HCT116 (cell line): ENCODE results near the gene OR4B1. TPM values are rescaled to one million over a fixed set of nuclear protein-coding genes. Genes with fewer than 3 reads are reported as not detected.

Source experiments
- ATAC-seq: fragments of 200-7000 bp; cut with Tn5 transposase; 2 replicates; pipeline ENCODE4 v1.9.1; 2020; ENCODE audit warnings: mild to moderate bottlenecking, moderate library complexity
- BruUV-seq: library from RNA; stranded (reverse); fragments of 400-500 nt; replicated peaks from 2 replicates; lab custom pipeline; 2021; lab: Mats Ljungman, UMichigan
- CTCF ChIA-PET: fragments of 300-600 bp; sonication (Branson Sonifier 250); formaldehyde crosslinking; loops from one replicate; lab custom pipeline; 2021; ENCODE audit warnings: antibody characterized with exemption; lab: Charles Lee
- POLR2A ChIA-PET: fragments of 300-600, 350-600 bp; sonication (Branson Sonifier 250); formaldehyde crosslinking; loops from one replicate; lab custom pipeline; 2021; ENCODE audit warnings: antibody characterized with exemption; lab: Charles Lee
- RAD21 ChIA-PET, 2 experiments: fragments of 300-600 bp; sonication (Branson Sonifier 250); formaldehyde crosslinking; loops; one replicate each; lab custom pipeline; 2023; ENCODE audit warnings: low total read pairs in 2 of 2; ENCODE audit not compliant: uncharacterized antibody in 2 of 2, unreplicated experiment in 2 of 2, low non-redundant PET in 1 of 2; lab: Charles Lee
- DNase-seq: peaks from one replicate; pipeline ENCODE4 v3.0.0-alpha.2; 2010; ENCODE audit warnings: low read depth, low spot score
- H2AFZ ChIP-seq: fragments of 200-600 bp; shearing (Covaris generic), sonication (generic); 2 replicates; pipeline ENCODE4 v1.6.1; 2017; ENCODE audit warnings: low read depth, mixed run types, mixed read lengths, antibody characterized with exemption, low read length; ENCODE audit not compliant: poor library complexity, severe bottlenecking
- H3K27ac ChIP-seq: 2 replicates; pipeline ENCODE4 v1.5.1; 2012; ENCODE audit warnings: low read depth, low read length
- H3K27me3 ChIP-seq: fragments of 200-600 bp; sonication (generic); 2 replicates; pipeline ENCODE4 v1.6.1; 2016; ENCODE audit warnings: mixed run types, low read length, mixed read lengths; ENCODE audit not compliant: insufficient read depth
- H3K36me3 ChIP-seq, 2 experiments: fragments of 200-500 bp in 1 of 2; fragments of 200-600 bp in 1 of 2; sonication (Bioruptor generic) in 1 of 2; sonication (generic) in 1 of 2; 2 replicates each; pipeline versions ENCODE4 v1.5.1 to v1.6.1; 2014 to 2016; ENCODE audit warnings: low read length in 2 of 2, inconsistent platforms in 1 of 2, mixed read lengths in 1 of 2, mixed run types in 1 of 2; ENCODE audit not compliant: insufficient read depth in 2 of 2, control insufficient read depth in 1 of 2
- H3K4me1 ChIP-seq, 2 experiments: fragments of 200-600 bp in 1 of 2; sonication (generic) in 1 of 2; 2 replicates each; pipeline versions ENCODE4 v1.5.1 to v1.6.1; 2012 to 2017; ENCODE audit warnings: low read length in 2 of 2, inconsistent platforms in 1 of 2, mild to moderate bottlenecking in 1 of 2, mixed read lengths in 1 of 2, mixed run types in 1 of 2, moderate library complexity in 1 of 2; ENCODE audit not compliant: insufficient read depth in 2 of 2, control insufficient read depth in 1 of 2
- H3K4me2 ChIP-seq: fragments of 200-600 bp; sonication (generic); 2 replicates; pipeline ENCODE4 v1.6.1; 2017; ENCODE audit warnings: mixed run types, low read length, mixed read lengths
- H3K4me3 ChIP-seq, 2 experiments: fragments of 200-600 bp in 1 of 2; sonication (generic) in 1 of 2; replicated peaks in 1 of 2; 2 replicates each; pipeline ENCODE4 v1.5.1; 2011 to 2016; ENCODE audit warnings: low read length in 2 of 2, control low read depth in 1 of 2, low read depth in 1 of 2, mild to moderate bottlenecking in 1 of 2, mixed read lengths in 1 of 2, mixed run types in 1 of 2
- H3K79me2 ChIP-seq: fragments of 200-600 bp; sonication (generic); 2 replicates; pipeline ENCODE4 v1.6.1; 2017; ENCODE audit warnings: mild to moderate bottlenecking, mixed run types, low read length, moderate library complexity, mixed read lengths; ENCODE audit not compliant: insufficient read depth
- H3K9ac ChIP-seq: fragments of 200-600 bp; sonication (generic); 2 replicates; pipeline ENCODE4 v1.6.1; 2016; ENCODE audit warnings: low read length, mixed read lengths
- H3K9me2 ChIP-seq: fragments of 200-600 bp; sonication (generic), shearing (Covaris generic); 2 replicates; pipeline ENCODE4 v1.6.1; 2017; ENCODE audit warnings: mixed run types, mild to moderate bottlenecking, moderate library complexity; ENCODE audit not compliant: insufficient read depth
- H3K9me3 ChIP-seq, 2 experiments: fragments of 200-500 bp in 1 of 2; fragments of 200-600 bp in 1 of 2; sonication (Bioruptor generic) in 1 of 2; sonication (generic) in 1 of 2; 2 replicates each; pipeline ENCODE4 v1.6.1; 2014 to 2017; ENCODE audit warnings: low read length in 2 of 2, mixed read lengths in 2 of 2, inconsistent platforms in 1 of 2, low read depth in 1 of 2, mild to moderate bottlenecking in 1 of 2, mixed run types in 1 of 2, moderate library complexity in 1 of 2; ENCODE audit not compliant: control insufficient read depth in 1 of 2, insufficient read depth in 1 of 2
- H4K20me1 ChIP-seq: fragments of 200-600 bp; sonication (generic), shearing (Covaris generic); 2 replicates; pipeline ENCODE4 v1.6.1; 2017; ENCODE audit warnings: mixed run types, mild to moderate bottlenecking, moderate library complexity; ENCODE audit not compliant: insufficient read depth
- ATF3 ChIP-seq: IDR thresholded peaks from 2 replicates; pipeline ENCODE4 v1.6.1; 2012
- CTCF ChIP-seq, 3 experiments: fragments of 200-600 bp in 1 of 3; sonication (generic) in 1 of 3; IDR thresholded peaks in 2 of 3; conservative IDR thresholded peaks in 1 of 3; 2 replicates each; pipeline ENCODE4 v1.5.1; 2012 to 2017; ENCODE audit warnings: low read depth in 2 of 3, low read length in 2 of 3, antibody characterized with exemption in 1 of 3, borderline replicate concordance in 1 of 3, control low read depth in 1 of 3, mild to moderate bottlenecking in 1 of 3, mixed read lengths in 1 of 3, mixed run types in 1 of 3, moderate library complexity in 1 of 3; ENCODE audit not compliant: insufficient read depth in 1 of 3
- EGR1 ChIP-seq: IDR thresholded peaks from 2 replicates; pipeline ENCODE4 v1.6.1; 2012; ENCODE audit warnings: low read depth
- EZH2 ChIP-seq: fragments of 200-600 bp; sonication (generic); IDR thresholded peaks from 2 replicates; pipeline ENCODE4 v1.6.1; 2017; ENCODE audit warnings: antibody characterized with exemption, mixed run types
- EZH2phosphoT487 ChIP-seq: fragments of 200-600 bp; IDR thresholded peaks from 2 replicates; pipeline ENCODE4 v1.6.1; 2018; ENCODE audit warnings: antibody characterized with exemption, borderline replicate concordance
- POLR2A ChIP-seq: IDR thresholded peaks from 2 replicates; pipeline ENCODE4 v1.7.0; 2011; ENCODE audit warnings: borderline replicate concordance; ENCODE audit not compliant: insufficient read depth, insufficient read length; ENCODE audit errors: extremely low read depth
- TCF7L2 ChIP-seq: IDR thresholded peaks from 2 replicates; pipeline ENCODE4 v1.7.0; 2011; ENCODE audit warnings: borderline replicate concordance, inconsistent platforms; ENCODE audit not compliant: insufficient read depth, insufficient read length; ENCODE audit errors: extremely low read depth
- ZBTB33 ChIP-seq: IDR thresholded peaks from 2 replicates; pipeline ENCODE4 v1.6.1; 2011; ENCODE audit warnings: mild to moderate bottlenecking, low read length, moderate library complexity; ENCODE audit not compliant: insufficient replicate concordance; ENCODE audit errors: extremely low read depth
- ZFX ChIP-seq: fragments of 450-650 bp; IDR thresholded peaks from 2 replicates; pipeline ENCODE4 v1.6.1; 2017
- intact Hi-C: fragments of 100-400 bp; cut with micrococcal nuclease; formaldehyde crosslinking; loops from 2 replicates; pipeline ENCODE4 v1.10.0; 2022
- total RNA-seq: library from RNA; stranded (reverse); gene quantifications from one replicate; pipeline ENCODE4 v1.2.1, GENCODE V29; 2021; ENCODE audit not compliant: unreplicated experiment

OR4B1 gene
- total RNA-seq, 1 experiment from 2014 or later, result not detected

- no peaks in the 10 kb centered on the region for H4K20me1 ChIP-seq
- no peak within 1 kb of the TSS for H3K9ac ChIP-seq
- ChIA-PET RAD21 (no interaction called here), POLR2A (no interaction called here), CTCF (no interaction called here)
- ATAC-seq, result no peak
- intact Hi-C loops, result no loop called here
- no peaks in the 10 kb centered on the region for H3K4me1 ChIP-seq
- H3K79me2 ChIP-seq, result no peaks in the 10 kb centered on the region
- no peaks in the 10 kb centered on the region for H3K27me3 ChIP-seq
- no peaks in the 10 kb centered on the region for H3K36me3 ChIP-seq
- H3K9me3 ChIP-seq, result no peaks in the 10 kb centered on the region; a peak in 1 of 4 replicates
- no peak within 1 kb of the TSS for H3K4me3 ChIP-seq
- H3K27ac ChIP-seq, result no peak within 1 kb of the TSS
- H3K9me2 ChIP-seq, result no peaks in the 10 kb centered on the region
- no peak within 1 kb of the TSS for H3K4me2 ChIP-seq
- no peak for DNase-seq
- no TSS peak for BruUV-seq
- H2AFZ ChIP-seq, result no peak within 1 kb of the TSS
- TF ChIP-seq ATF3 (no peak), EZH2 (no peak), ZFX (no peak), EZH2phosphoT487 (no peak), TCF7L2 (no peak), ZBTB33 (no peak), EGR1 (no peak), CTCF (IDR thresholded peaks at IDR 0.05 in 2 of 3, conservative IDR thresholded peaks at IDR 0.05 in 1 of 3; ENCODE audit: borderline replicate concordance in 1 of 3, insufficient read depth in 1 of 3, low read depth in 2 of 3, low read length in 2 of 3) (no peak), POLR2A (no peak)
Measured at GRCh38 chr11:48244804-48245203, 28.2 kb downstream of the OR4B1 start, which contains the start of gene OR4X2. Gene OR4X2 (plus strand): TSS chr11:48245104. CDS start chr11:48245104, 0 bp downstream.
